Activated naive CD8-positive, alpha-beta T cell treated with anti-CD3 and anti-CD28 coated beads, Interleukin-2, amount 10 ng/mL, durations not matched to agents 7 days and 5 days (primary cell): Measurements from ENCODE around the gene TRIM17. TPM values are rescaled to one million over a fixed set of nuclear protein-coding genes. Genes with fewer than 3 reads are reported as not detected.

Experiments
- ATAC-seq: fragments of 150-1000 bp; cut with Tn5 transposase; one replicate; pipeline ENCODE4 v1.10.0; 2021; ENCODE audit warnings: low read depth, moderate library complexity
- POLR2A ChIA-PET: fragments of 350-600 bp; sonication (Branson Sonifier 250); formaldehyde crosslinking; loops from one replicate; lab custom pipeline; 2021; ENCODE audit warnings: antibody characterized with exemption; lab: Charles Lee
- DNase-seq: peaks from one replicate; pipeline ENCODE4 v3.0.0; 2021
- H3K27ac Mint-ChIP-seq: one replicate; pipeline ENCODE4 v1.8.0; 2022; ENCODE audit warnings: mild to moderate bottlenecking, mixed read lengths
- H3K27me3 Mint-ChIP-seq: one replicate; pipeline ENCODE4 v1.8.0; 2022; ENCODE audit warnings: mild to moderate bottlenecking, moderate library complexity, mixed read lengths
- H3K36me3 Mint-ChIP-seq: one replicate; pipeline ENCODE4 v1.8.0; 2021; ENCODE audit warnings: mild to moderate bottlenecking, mixed read lengths
- H3K4me1 Mint-ChIP-seq: one replicate; pipeline ENCODE4 v1.8.0; 2021; ENCODE audit warnings: mixed read lengths
- H3K4me3 Mint-ChIP-seq: one replicate; pipeline ENCODE4 v1.8.0; 2022; ENCODE audit warnings: mild to moderate bottlenecking, moderate library complexity, mixed read lengths
- H3K9me3 Mint-ChIP-seq: one replicate; pipeline ENCODE4 v1.8.0; 2021; ENCODE audit warnings: mixed read lengths
- total RNA-seq, 2 experiments: library from RNA; stranded (reverse); gene quantifications; one replicate each; pipeline ENCODE4 v1.2.3, GENCODE V29; 2021

Gene TRIM17
- total RNA-seq, 2 experiments from 2014 or later = 3.4 to 4.3 TPM

DNA sequence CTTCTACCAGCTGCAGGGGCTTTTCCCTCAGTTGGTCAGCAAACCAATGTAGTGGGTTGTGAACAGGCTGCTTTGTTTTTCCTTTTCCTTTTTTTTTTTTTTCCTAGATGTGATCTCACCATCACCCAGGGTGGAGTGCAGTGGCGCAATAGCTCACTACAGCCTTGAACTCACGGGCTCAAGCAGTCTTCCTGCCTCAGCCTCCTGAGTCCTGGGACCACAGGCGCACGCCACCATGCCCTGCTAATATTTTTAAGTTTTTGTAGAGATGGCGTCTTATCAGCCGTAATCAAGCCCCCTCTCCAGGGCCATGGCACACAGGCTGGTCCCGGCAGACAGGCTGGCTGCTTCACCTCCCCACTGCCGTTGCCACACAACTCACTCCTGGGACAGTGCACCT lies 6.6 kb downstream of the TRIM17 start:
- ATAC-seq = no peak
- Mint-ChIP-seq H3K36me3 (peaks cover 10% of the 10 kb centered on the region), H3K27me3 (no peaks in the 10 kb centered on the region), H3K9me3 (no peaks in the 10 kb centered on the region), H3K27ac (no peak overlapping the region), H3K4me3 (no peak overlapping the region), H3K4me1 (peaks cover 11% of the 10 kb centered on the region)
- POLR2A ChIA-PET = interaction anchor here (0.7 kb wide), 1 partner anchor 261 kb away, joined by 3 read pairs; no protein-coding TSS in a partner anchor
- no peak for DNase-seq

DNA sequence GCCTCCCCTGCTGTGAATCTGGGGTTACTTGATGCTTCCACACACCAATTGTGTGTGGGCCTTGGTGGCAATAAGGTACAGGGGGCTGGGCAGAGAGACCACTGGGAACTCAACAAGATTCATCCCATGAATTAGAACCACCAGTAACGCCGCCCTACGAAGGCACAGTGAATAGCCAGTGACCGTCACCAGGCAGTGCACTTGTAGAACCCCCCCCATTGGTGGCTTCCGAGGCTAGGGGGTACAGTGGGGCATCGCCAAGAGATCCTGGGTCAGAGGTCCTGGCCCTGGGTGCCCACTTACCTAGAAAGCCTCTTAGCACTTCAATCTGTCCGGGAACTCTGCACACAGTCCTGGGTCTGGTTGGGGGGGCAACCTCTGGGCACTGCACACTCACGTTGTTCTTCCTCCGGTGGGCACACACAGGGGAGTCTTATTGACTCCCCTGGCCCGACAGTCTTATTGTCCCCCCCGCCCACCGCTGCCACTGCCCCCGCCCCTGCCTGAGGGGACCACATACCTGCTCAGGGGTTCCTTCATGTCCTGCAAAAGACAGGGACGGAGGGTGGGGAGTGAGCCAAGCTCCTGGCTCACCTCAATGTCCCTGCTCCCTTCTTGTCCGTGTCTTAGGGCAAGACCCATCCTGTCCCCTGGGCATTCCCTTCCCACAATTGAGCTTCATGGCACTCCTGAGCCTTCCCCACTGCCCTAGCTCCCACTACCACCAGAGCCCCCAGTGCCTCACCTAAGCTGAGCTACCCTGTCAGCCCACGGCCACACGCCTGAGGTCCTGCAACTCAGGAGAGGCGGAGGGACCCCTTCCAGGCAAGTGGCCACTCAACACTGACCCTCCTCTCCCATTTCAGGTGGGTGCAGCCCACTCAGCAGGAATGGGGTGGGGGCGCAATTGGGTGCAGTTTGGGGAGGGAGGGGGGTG lies 7.5 kb downstream of the TRIM17 start:
- H3K4me1 Mint-ChIP-seq = peaks cover 19% of the 10 kb centered on the region
- H3K27me3 Mint-ChIP-seq = no peaks in the 10 kb centered on the region
- ATAC-seq (no peak), DNase-seq (no peak)
- H3K36me3 Mint-ChIP-seq = peaks cover 11% of the 10 kb centered on the region
- H3K27ac Mint-ChIP-seq = no peak overlapping the region
- peak overlapping the region; percentile 99 for H3K4me3 Mint-ChIP-seq
- POLR2A ChIA-PET = interaction anchor here (0.5 to 0.7 kb wide), 2 partner anchors 50 to 260 kb away, joined by 3 to 4 read pairs; no protein-coding TSS in a partner anchor
- no peaks in the 10 kb centered on the region for H3K9me3 Mint-ChIP-seq

DNA sequence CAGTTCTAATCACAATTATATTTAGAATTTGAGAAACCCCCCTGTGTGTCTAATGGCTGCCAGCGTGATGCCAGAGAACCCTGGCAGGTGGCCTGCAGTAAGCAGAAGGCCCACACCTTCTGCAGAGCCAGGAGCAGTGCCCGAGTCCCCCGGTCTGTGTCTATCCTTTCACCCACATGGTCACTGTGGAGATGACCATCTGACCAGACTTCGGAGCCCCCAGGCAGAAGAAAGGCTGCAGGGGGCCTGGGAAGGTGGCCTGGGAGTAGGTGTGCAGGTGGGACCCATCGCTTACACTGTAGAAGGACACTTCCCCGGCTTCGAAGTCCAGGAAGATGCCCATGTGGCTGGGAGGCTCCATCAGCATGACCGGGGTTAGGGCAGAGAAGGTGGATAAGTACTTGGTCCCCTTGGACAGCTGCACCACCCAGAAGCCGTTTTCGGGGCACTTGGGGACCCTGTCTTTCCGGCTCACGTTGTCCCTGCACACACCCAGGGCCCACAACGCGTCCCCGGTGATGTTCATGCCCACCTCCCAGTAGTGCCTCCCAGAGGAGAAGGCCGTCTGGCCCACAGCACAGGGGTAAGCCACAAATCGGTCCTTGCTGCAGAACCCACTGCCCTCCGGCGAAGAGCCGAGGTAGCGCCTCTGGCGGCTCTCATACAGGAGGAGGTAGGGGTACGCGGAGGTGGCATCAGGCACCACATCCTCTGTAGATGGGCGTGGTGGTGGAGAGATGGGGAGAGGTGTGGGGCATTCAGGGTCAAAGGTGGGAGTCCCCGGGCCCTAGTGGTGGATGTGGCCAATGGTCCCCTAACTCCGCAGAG lies 8.4 kb downstream of the TRIM17 start:
- Mint-ChIP-seq H3K27me3 (no peaks in the 10 kb centered on the region), H3K4me3 (peak overlapping the region; percentile 99), H3K9me3 (no peaks in the 10 kb centered on the region), H3K27ac (peak overlapping the region; percentile 74), H3K4me1 (peaks cover 28% of the 10 kb centered on the region), H3K36me3 (peaks cover 13% of the 10 kb centered on the region)
- DNase-seq (peak; percentile 32), ATAC-seq (no peak)
- POLR2A ChIA-PET = no interaction called here

DNA sequence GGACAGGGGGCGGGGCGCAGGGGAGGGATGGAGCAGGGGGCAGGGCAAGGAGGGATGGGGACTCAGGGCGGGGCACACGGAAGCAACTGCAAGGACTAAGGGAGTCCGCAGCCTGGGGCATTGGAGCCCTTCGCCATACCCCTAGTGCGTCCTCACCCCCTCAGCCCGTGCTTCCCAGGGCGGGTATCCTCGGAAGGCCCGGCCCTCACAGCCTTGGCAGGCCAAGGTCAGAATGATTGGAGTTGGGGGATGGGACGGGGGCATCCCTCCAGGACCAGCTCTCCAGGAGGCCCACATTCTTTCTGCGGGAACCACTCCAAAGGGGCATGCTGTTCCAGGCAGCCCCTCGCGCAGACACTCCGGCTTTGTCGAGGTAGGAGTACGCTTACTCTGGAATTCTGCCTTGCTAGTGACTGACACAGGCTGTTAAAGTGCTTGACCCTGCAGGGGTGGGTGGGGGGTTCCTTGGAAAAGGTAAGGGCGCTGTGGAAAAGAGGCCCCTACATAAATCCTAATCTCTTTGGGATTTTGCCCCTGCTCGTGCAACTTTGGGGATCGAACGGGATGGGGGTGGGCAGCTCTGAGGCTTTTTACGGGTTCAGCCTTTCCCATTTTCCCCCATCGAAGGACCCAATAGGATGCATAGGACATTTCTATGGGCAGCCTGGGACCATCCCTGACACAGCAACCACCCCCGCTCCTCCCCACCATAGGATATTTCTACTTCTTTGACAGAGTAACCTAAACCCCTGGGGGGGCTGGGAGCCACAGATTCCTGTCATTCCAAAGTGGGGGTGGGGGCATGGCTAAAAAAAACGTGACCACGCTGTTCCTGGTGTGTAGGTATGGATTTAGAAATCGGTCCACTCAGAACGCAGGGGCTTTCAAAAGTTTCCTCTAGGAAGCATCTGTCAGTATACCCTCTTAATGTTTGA lies 9.3 kb downstream of the TRIM17 start:
- ATAC-seq = no peak
- no peaks in the 10 kb centered on the region for H3K27me3 Mint-ChIP-seq
- H3K9me3 Mint-ChIP-seq = no peaks in the 10 kb centered on the region
- H3K27ac Mint-ChIP-seq = peak overlapping the region; percentile 74
- POLR2A ChIA-PET = interaction anchor here (0.6 to 4.2 kb wide), 37 partner anchors 8 to 1814 kb away, joined by 3 to 107 read pairs (median 5); partner anchors contain the start of genes ARF1, IBA57 and MRPL55
- no peak for DNase-seq
- peaks cover 36% of the 10 kb centered on the region for H3K4me1 Mint-ChIP-seq
- H3K4me3 Mint-ChIP-seq = peak overlapping the region; percentile 99
- H3K36me3 Mint-ChIP-seq = peaks cover 14% of the 10 kb centered on the region

DNA sequence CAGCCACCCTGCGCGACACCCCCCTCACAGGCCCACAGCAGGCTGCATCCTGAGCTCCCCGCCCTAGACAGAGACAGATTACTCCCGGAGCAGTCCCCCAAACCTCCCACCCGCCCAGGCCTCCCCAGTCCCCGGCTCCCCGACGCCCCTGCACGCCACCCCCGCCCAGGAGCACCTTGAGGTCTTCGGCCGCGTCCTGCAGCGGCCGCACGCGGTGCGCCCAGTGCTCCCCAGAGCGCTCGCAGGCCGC lies 10.8 kb downstream of the TRIM17 start:
- DNase-seq (no peak), ATAC-seq (peak; percentile 5)
- H3K27ac Mint-ChIP-seq = peak overlapping the region; percentile 95
- peaks cover 42% of the 10 kb centered on the region for H3K4me1 Mint-ChIP-seq
- no peaks in the 10 kb centered on the region for H3K9me3 Mint-ChIP-seq
- H3K27me3 Mint-ChIP-seq = no peaks in the 10 kb centered on the region
- H3K4me3 Mint-ChIP-seq = peak overlapping the region; percentile 99
- POLR2A ChIA-PET = interaction anchor here (0.6 to 4.2 kb wide), 17 partner anchors 9 to 324 kb away, joined by 3 to 107 read pairs (median 5); partner anchors contain the start of genes ARF1, IBA57 and RNF187
- H3K36me3 Mint-ChIP-seq = peaks cover 15% of the 10 kb centered on the region

- Mint-ChIP-seq H3K36me3 (peaks cover 18% of the 10 kb centered on the region), H3K4me1 (peaks cover 43% of the 10 kb centered on the region), H3K4me3 (peak overlapping the region; percentile 99), H3K27me3 (no peaks in the 10 kb centered on the region), H3K27ac (peak overlapping the region; percentile 95), H3K9me3 (no peaks in the 10 kb centered on the region)
- POLR2A ChIA-PET = interaction anchor here (0.8 to 4.2 kb wide), 15 partner anchors 8 to 265 kb away, joined by 3 to 107 read pairs (median 4); partner anchors contain the start of genes IBA57 and RNF187
- no peak for DNase-seq
- no peak for ATAC-seq
Measured at GRCh38 chr1:228405200-228405978, 11.3 kb downstream of the TRIM17 start.

GRCh38 chr1:228404107-228404720 lies 12.4 kb downstream of the TRIM17 start:
- no peaks in the 10 kb centered on the region for H3K27me3 Mint-ChIP-seq
- peaks cover 20% of the 10 kb centered on the region for H3K36me3 Mint-ChIP-seq
- no peak for DNase-seq

GRCh38 chr1:228403231-228403631 lies 13.4 kb downstream of the TRIM17 start:
- H3K36me3 Mint-ChIP-seq = peaks cover 20% of the 10 kb centered on the region
- peak overlapping the region; percentile 99 for H3K4me3 Mint-ChIP-seq
- no peaks in the 10 kb centered on the region for H3K9me3 Mint-ChIP-seq
- DNase-seq (no peak), ATAC-seq (no peak)
- H3K27ac Mint-ChIP-seq = peak overlapping the region; percentile 81
- H3K27me3 Mint-ChIP-seq = no peaks in the 10 kb centered on the region
- POLR2A ChIA-PET = interaction anchor here (1.0 to 1.5 kb wide), 3 partner anchors 10 to 190 kb away, joined by 3 to 4 read pairs (median 3); a partner anchor contains a TSS
- H3K4me1 Mint-ChIP-seq = peaks cover 44% of the 10 kb centered on the region

More at GRCh38 chr1:228404107-228404720, 12.4 kb downstream of the TRIM17 start:
- H3K4me1 Mint-ChIP-seq = peaks cover 44% of the 10 kb centered on the region
- peak; percentile 20 for ATAC-seq
- POLR2A ChIA-PET = interaction anchor here (0.7 to 4.2 kb wide), 7 partner anchors 11 to 239 kb away, joined by 3 to 107 read pairs (median 3); partner anchors contain the start of gene IBA57
- H3K9me3 Mint-ChIP-seq = no peaks in the 10 kb centered on the region
- peak overlapping the region; percentile 99 for H3K4me3 Mint-ChIP-seq
- H3K27ac Mint-ChIP-seq = peak overlapping the region; percentile 81

DNA sequence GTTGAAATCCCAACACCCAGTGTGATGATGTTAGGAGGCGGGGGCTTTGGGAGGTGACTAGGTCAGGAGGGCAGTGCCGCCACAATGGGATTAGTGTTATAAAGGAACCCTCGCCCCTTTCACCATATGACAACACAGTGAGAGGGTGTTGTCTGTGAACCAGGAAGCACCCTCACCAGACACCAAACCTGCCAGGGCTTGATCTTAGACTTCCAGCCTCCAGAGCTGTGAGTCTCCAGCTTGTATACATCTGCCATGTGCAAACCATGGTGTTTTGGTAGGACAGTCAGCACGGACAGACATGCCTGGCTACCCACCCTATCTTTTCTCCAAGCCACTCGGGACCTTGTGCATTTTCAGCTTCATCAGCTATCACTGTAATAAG lies 14.0 kb downstream of the TRIM17 start:
- Mint-ChIP-seq H3K9me3 (no peaks in the 10 kb centered on the region), H3K36me3 (peaks cover 25% of the 10 kb centered on the region), H3K4me3 (peak overlapping the region; percentile 30), H3K27me3 (no peaks in the 10 kb centered on the region), H3K27ac (peak overlapping the region; percentile 81), H3K4me1 (peaks cover 47% of the 10 kb centered on the region)
- POLR2A ChIA-PET = interaction anchor here (1.0 to 1.5 kb wide), 3 partner anchors 10 to 189 kb away, joined by 3 to 4 read pairs (median 3); a partner anchor contains a TSS
- ATAC-seq = no peak
- no peak for DNase-seq

DNA sequence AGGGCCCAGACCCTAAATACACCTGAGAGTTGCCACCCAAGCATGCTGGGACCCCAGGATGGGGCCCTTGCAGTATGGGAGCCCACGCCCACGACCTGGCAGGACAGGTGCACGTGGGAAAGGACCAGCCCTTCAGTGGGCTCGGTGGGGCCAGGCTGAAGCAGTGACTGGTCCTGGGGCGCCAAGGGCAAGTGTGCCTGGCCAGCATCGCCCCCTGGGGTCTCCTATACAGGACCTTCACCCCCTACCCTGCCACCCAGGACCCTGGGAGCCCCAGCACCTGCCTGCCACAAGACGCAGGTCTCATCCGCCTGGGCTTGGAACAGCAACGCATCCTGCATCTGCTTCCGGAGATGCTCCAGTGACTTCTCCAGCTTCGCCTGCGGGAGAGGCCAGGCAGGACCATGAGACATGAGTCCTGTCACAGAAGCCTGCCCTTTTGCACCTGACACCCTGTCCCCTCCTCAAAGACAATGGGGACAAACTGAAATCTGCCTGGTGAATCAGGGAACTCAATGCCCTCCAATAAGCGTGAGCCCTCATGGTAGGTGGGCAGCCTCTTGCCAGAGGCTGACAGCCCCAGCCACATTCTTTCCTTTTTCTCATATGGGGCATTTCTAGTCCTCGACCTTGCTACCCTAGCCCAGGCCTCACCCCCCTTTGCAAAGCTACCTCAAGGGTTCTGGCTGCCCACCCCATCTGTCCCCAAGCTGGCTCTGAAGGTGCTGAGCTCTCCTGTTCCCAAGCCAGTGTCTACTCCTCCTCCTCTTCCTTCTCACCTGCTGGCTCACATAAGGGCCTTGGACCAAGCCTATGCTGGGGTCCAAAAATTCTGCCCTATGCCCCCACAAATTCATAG lies 14.7 kb downstream of the TRIM17 start:
- Mint-ChIP-seq H3K4me1 (peaks cover 50% of the 10 kb centered on the region), H3K4me3 (no peak overlapping the region), H3K9me3 (no peaks in the 10 kb centered on the region), H3K27me3 (no peaks in the 10 kb centered on the region), H3K27ac (peak overlapping the region; percentile 81), H3K36me3 (peaks cover 28% of the 10 kb centered on the region)
- POLR2A ChIA-PET = interaction anchor here (1.0 to 1.5 kb wide), 2 partner anchors 55 to 188 kb away, joined by 3 to 4 read pairs; a partner anchor contains a TSS
- ATAC-seq (no peak), DNase-seq (no peak)
